ENCODE results near the gene VMAC. TPM values are rescaled to one million over a fixed set of nuclear protein-coding genes. Genes with fewer than 3 reads are reported as not detected.

VMAC gene
- total RNA-seq, 1 donor from 2014 or later, result 3.9 TPM

DNA sequence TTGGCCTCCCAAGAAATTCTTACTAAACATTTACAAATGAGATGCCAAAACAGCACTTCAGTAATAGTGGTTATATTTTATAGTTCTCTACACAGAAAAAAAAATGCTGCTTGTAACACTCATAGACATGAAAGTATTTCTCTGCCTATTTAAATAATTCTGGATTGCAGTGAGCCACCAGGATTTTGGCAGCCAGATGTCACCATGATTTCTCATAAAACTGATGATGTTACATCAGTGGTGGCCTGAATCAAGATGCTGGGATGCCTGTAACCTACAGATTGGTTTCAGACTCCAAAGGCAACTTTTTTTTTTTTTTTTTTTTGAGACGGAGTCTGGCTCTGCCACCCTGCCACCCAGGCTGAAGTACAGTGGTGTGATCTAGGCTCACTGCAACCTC lies 6.7 kb downstream of the VMAC start:
- no peak overlapping the region for H3K4me2 ChIP-seq (ENCODE audit: low read length)
- no peaks in the 10 kb centered on the region for H4K20me1 ChIP-seq (ENCODE audit: insufficient read depth, low read length)
- H3K27me3 ChIP-seq (ENCODE audit: insufficient read depth, low read length), result no peaks in the 10 kb centered on the region
- H3K27ac ChIP-seq (ENCODE audit: low read depth, low read length), result no peak overlapping the region
- peaks cover 5% of the 10 kb centered on the region for H3K36me3 ChIP-seq (ENCODE audit: insufficient read depth, low read length)
- Mint-ChIP-seq H3K4me1 (ENCODE audit: low read depth, unreplicated experiment) (no peaks in the 10 kb centered on the region), H3K4me3 (ENCODE audit: unreplicated experiment) (no peak overlapping the region), H3K27me3 (ENCODE audit: low read depth, unreplicated experiment) (no peaks in the 10 kb centered on the region), H3K36me3 (ENCODE audit: low read depth, unreplicated experiment) (no peaks in the 10 kb centered on the region), H3K27ac (ENCODE audit: unreplicated experiment) (no peak overlapping the region), H3K9me3 (ENCODE audit: unreplicated experiment) (no peaks in the 10 kb centered on the region)
- no peak overlapping the region for H3K4me3 ChIP-seq (ENCODE audit: insufficient read depth, low read depth, low read length)
- FAIRE-seq (no peak), DNase-seq (ENCODE audit: low read depth) (no peak)
- H2AFZ ChIP-seq (ENCODE audit: low read depth, low read length), result no peak overlapping the region
- H3K9ac ChIP-seq (ENCODE audit: low read length), result no peak overlapping the region
- H3K9me3 ChIP-seq (ENCODE audit: insufficient read depth, low read depth, low read length), result no peaks in the 10 kb centered on the region
- peaks cover 5% of the 10 kb centered on the region for H3K4me1 ChIP-seq (ENCODE audit: insufficient read depth, low read length)
- H3K79me2 ChIP-seq (ENCODE audit: insufficient read depth, low read length), result no peaks in the 10 kb centered on the region
- TF ChIP-seq, protein P1, sequence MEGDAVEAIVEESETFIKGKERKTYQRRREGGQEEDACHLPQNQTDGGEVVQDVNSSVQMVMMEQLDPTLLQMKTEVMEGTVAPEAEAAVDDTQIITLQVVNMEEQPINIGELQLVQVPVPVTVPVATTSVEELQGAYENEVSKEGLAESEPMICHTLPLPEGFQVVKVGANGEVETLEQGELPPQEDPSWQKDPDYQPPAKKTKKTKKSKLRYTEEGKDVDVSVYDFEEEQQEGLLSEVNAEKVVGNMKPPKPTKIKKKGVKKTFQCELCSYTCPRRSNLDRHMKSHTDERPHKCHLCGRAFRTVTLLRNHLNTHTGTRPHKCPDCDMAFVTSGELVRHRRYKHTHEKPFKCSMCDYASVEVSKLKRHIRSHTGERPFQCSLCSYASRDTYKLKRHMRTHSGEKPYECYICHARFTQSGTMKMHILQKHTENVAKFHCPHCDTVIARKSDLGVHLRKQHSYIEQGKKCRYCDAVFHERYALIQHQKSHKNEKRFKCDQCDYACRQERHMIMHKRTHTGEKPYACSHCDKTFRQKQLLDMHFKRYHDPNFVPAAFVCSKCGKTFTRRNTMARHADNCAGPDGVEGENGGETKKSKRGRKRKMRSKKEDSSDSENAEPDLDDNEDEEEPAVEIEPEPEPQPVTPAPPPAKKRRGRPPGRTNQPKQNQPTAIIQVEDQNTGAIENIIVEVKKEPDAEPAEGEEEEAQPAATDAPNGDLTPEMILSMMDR (IDR thresholded peaks at IDR 0.05; ENCODE audit: insufficient read depth, low read depth, low read length), result no peak
- TF ChIP-seq EZH2 (IDR thresholded peaks at IDR 0.05; ENCODE audit: insufficient read depth, low read length), result no peak

DNA sequence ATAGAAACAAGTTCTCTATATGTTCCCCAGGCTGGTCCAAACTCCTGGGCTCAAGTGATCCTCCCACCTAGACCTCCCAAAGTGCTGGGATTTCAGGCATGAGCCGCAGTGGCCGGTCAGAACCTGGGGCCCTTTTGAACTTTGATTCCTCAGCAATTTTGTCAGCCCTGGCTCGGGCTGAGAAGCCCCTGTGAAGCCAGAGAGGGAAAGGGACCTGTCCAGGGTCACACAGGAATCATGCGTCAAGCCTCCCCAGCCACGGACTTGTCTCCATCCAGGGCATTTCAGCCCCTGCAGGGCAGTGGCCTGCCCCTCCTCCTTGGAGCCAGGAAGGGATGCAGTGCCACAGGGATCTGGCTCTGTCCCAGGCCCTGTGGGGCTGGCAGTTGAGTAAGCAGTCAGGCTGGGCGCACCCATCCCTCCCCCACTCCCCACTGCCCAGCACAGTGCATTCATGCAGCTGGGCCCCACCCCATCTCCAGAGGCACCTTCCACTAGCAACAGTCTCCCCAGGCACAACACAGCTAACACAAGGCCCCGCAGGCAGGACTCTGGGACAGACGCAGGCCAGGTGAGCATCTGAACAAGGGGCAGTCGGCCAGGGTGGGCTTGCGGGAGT lies 9.2 kb downstream of the VMAC start, which contains the start of gene CAPS:
TSS of gene CAPS (plus strand) at position 516 of the 619 bp plus-strand sequence. CDS start 153 bp downstream, outside the sequence.
- Mint-ChIP-seq H3K27ac (ENCODE audit: unreplicated experiment) (no peak within 1 kb of the TSS), H3K4me1 (ENCODE audit: low read depth, unreplicated experiment) (no peaks in the 10 kb centered on the region), H3K4me3 (ENCODE audit: unreplicated experiment) (no peak within 1 kb of the TSS), H3K9me3 (ENCODE audit: unreplicated experiment) (no peaks in the 10 kb centered on the region), H3K27me3 (ENCODE audit: low read depth, unreplicated experiment) (no peaks in the 10 kb centered on the region), H3K36me3 (ENCODE audit: low read depth, unreplicated experiment) (peaks cover 3% of the 10 kb centered on the region)
- no peaks in the 10 kb centered on the region for H3K27me3 ChIP-seq (ENCODE audit: insufficient read depth, low read length)
- no peaks in the 10 kb centered on the region for H4K20me1 ChIP-seq (ENCODE audit: insufficient read depth, low read length)
- TF ChIP-seq EZH2 (IDR thresholded peaks at IDR 0.05; ENCODE audit: insufficient read depth, low read length), result no peak
- TF ChIP-seq, protein P1 (IDR thresholded peaks at IDR 0.05; ENCODE audit: insufficient read depth, low read depth, low read length), result no peak
- H3K79me2 ChIP-seq (ENCODE audit: insufficient read depth, low read length), result no peaks in the 10 kb centered on the region
- no peaks in the 10 kb centered on the region for H3K9me3 ChIP-seq (ENCODE audit: insufficient read depth, low read depth, low read length)
- H3K4me1 ChIP-seq (ENCODE audit: insufficient read depth, low read length), result peaks cover 5% of the 10 kb centered on the region
- peak within 1 kb of the TSS; percentile 46 for H3K9ac ChIP-seq (ENCODE audit: low read length)
- H3K27ac ChIP-seq (ENCODE audit: low read depth, low read length), result no peak within 1 kb of the TSS
- DNase-seq (ENCODE audit: low read depth), result peak; percentile 44
- H3K4me2 ChIP-seq (ENCODE audit: low read length), result peak within 1 kb of the TSS; percentile 31
- peaks cover 6% of the 10 kb centered on the region for H3K36me3 ChIP-seq (ENCODE audit: insufficient read depth, low read length)
- no peak for FAIRE-seq
- H2AFZ ChIP-seq (ENCODE audit: low read depth, low read length), result no peak within 1 kb of the TSS
- no peak within 1 kb of the TSS for H3K4me3 ChIP-seq (ENCODE audit: insufficient read depth, low read depth, low read length)

DNA sequence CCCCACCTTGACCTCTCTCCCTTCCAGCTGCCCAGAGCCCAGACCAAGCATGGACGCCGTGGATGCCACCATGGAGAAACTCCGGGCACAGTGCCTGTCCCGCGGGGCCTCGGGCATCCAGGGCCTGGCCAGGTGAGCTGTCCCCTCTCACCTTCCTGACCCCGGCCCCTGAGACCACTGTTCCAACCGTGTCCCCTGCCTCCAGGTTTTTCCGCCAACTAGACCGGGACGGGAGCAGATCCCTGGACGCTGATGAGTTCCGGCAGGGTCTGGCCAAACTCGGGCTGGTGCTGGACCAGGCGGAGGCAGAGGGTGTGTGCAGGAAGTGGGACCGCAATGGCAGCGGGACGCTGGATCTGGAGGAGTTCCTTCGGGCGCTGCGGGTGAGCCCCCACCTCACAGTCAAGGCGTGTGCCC lies 9.7 kb downstream of the VMAC start:
- H3K79me2 ChIP-seq (ENCODE audit: insufficient read depth, low read length), result no peaks in the 10 kb centered on the region
- Mint-ChIP-seq H3K9me3 (ENCODE audit: unreplicated experiment) (no peaks in the 10 kb centered on the region), H3K27me3 (ENCODE audit: low read depth, unreplicated experiment) (no peaks in the 10 kb centered on the region), H3K36me3 (ENCODE audit: low read depth, unreplicated experiment) (peaks cover 3% of the 10 kb centered on the region), H3K4me1 (ENCODE audit: low read depth, unreplicated experiment) (no peaks in the 10 kb centered on the region), H3K27ac (ENCODE audit: unreplicated experiment) (no peak overlapping the region), H3K4me3 (ENCODE audit: unreplicated experiment) (no peak overlapping the region)
- no peak overlapping the region for H3K27ac ChIP-seq (ENCODE audit: low read depth, low read length)
- FAIRE-seq, result no peak
- peaks cover 5% of the 10 kb centered on the region for H3K4me1 ChIP-seq (ENCODE audit: insufficient read depth, low read length)
- DNase-seq (ENCODE audit: low read depth), result no peak
- no peaks in the 10 kb centered on the region for H3K9me3 ChIP-seq (ENCODE audit: insufficient read depth, low read depth, low read length)
- TF ChIP-seq EZH2 (IDR thresholded peaks at IDR 0.05; ENCODE audit: insufficient read depth, low read length), result no peak
- TF ChIP-seq, protein P1 (IDR thresholded peaks at IDR 0.05; ENCODE audit: insufficient read depth, low read depth, low read length), result no peak
- H3K4me2 ChIP-seq (ENCODE audit: low read length), result peak overlapping the region; percentile 31
- H4K20me1 ChIP-seq (ENCODE audit: insufficient read depth, low read length), result no peaks in the 10 kb centered on the region
- no peak overlapping the region for H2AFZ ChIP-seq (ENCODE audit: low read depth, low read length)
- peak overlapping the region; percentile 46 for H3K9ac ChIP-seq (ENCODE audit: low read length)
- H3K36me3 ChIP-seq (ENCODE audit: insufficient read depth, low read length), result peaks cover 6% of the 10 kb centered on the region
- H3K4me3 ChIP-seq (ENCODE audit: insufficient read depth, low read depth, low read length), result no peak overlapping the region
- no peaks in the 10 kb centered on the region for H3K27me3 ChIP-seq (ENCODE audit: insufficient read depth, low read length)
